Thymus (tissue), 14 donors: ENCODE results near the gene ARMCX4. TPM values are rescaled to one million over a fixed set of nuclear protein-coding genes. Genes with fewer than 3 reads are reported as not detected.

Source experiments
- DNase-seq, 9 donors: peaks; one replicate each; pipeline ENCODE4 v3.0.0-alpha.2; 2013; ENCODE audit warnings: low spot score in 9 of 9, low read depth in 6 of 9, missing footprints in 1 of 9
- H3K27ac ChIP-seq, 2 donors: one replicate each; pipeline ENCODE4 v1.5.1; 2013; ENCODE audit warnings: control low read depth in 1 of 2, low read depth in 1 of 2, low read length in 1 of 2, mild to moderate bottlenecking in 1 of 2, moderate library complexity in 1 of 2
- H3K27me3 ChIP-seq, 2 donors: one replicate each; pipeline ENCODE4 v1.5.1; 2013; ENCODE audit warnings: low read length in 1 of 2; ENCODE audit not compliant: control insufficient read depth in 2 of 2, insufficient read depth in 1 of 2
- H3K36me3 ChIP-seq, 2 donors: one replicate each; pipeline ENCODE4 v1.5.1; 2013; ENCODE audit warnings: low read length in 1 of 2, mild to moderate bottlenecking in 1 of 2, moderate library complexity in 1 of 2; ENCODE audit not compliant: control insufficient read depth in 2 of 2, insufficient read depth in 2 of 2
- H3K4me1 ChIP-seq, 2 donors: one replicate each; pipeline ENCODE4 v1.5.1; 2013; ENCODE audit warnings: low read length in 2 of 2; ENCODE audit not compliant: control insufficient read depth in 2 of 2, insufficient read depth in 2 of 2
- H3K4me3 ChIP-seq, 2 donors: one replicate each; pipeline ENCODE4 v1.5.1; 2013; ENCODE audit warnings: low read length in 2 of 2, control low read depth in 1 of 2, mild to moderate bottlenecking in 1 of 2
- H3K9me3 ChIP-seq, 2 donors: one replicate each; pipeline ENCODE4 v1.5.1; 2013; ENCODE audit warnings: low read length in 1 of 2, mild to moderate bottlenecking in 1 of 2; ENCODE audit not compliant: control insufficient read depth in 2 of 2, insufficient read depth in 1 of 2
- WGBS: extraction: QIAGEN DNeasy Blood & Tissue Kit; methylation state at CpG from one replicate; pipeline ENCODE4 v1.1.7; 2013; 5-methylcytosine and 5-hydroxymethylcytosine counted together
- long read RNA-seq, 10 donors: transcript quantifications; one replicate each; lab custom pipeline, GENCODE V29; 2026
- polyA plus RNA-seq: library from polyadenylated mRNA; stranded (reverse); fragments of 200-250 nt; gene quantifications from one replicate; pipeline ENCODE4 v1.2.3, GENCODE V29; 2013
- total RNA-seq: library from RNA; stranded (reverse); fragments of 120-200 nt; gene quantifications from one replicate; pipeline ENCODE4 v1.2.4, GENCODE V29; 2013
- donor health status: healthy.

The ARMCX4 gene
- 1.8 TPM for total RNA-seq
- polyA plus RNA-seq = 6.4 TPM
- long read RNA-seq, donor 1 = 0 reads
- long read RNA-seq, donor 2, partial matches to known transcripts = 0 of 2 reads
- long read RNA-seq, donor 2, other reads (novel, unspliced or antisense) = 0 of 2 reads
- long read RNA-seq, donor 3 = 0 reads
- long read RNA-seq, donor 4 = 0 reads
- long read RNA-seq, donor 5 = 0 reads
- long read RNA-seq, donor 6, partial matches to known transcripts = 0 of 1 reads
- long read RNA-seq, donor 6, other reads (novel, unspliced or antisense) = 0 of 1 reads
- long read RNA-seq, donor 7, partial matches to known transcripts = 13 of 14 reads
- long read RNA-seq, donor 7, other reads (novel, unspliced or antisense) = 0 of 14 reads
- long read RNA-seq, donor 8 = 0 reads
- long read RNA-seq, donor 9, partial matches to known transcripts = 0 of 1 reads
- long read RNA-seq, donor 9, other reads (novel, unspliced or antisense) = 0 of 1 reads
- long read RNA-seq, donor 10 = 0 reads

- Histone ChIP-seq H3K9me3 (no peaks in the 10 kb centered on the region), H3K4me1 (peaks cover 0 to 3% of the 10 kb centered on the region in 2 donors), H3K27ac (peak within 1 kb of the TSS in 1 of 2 donors; percentile 18), H3K4me3 (peak within 1 kb of the TSS; percentile 33 to 47), H3K27me3 (peaks cover 0 to 7% of the 10 kb centered on the region in 2 donors), H3K36me3 (no peaks in the 10 kb centered on the region)
- DNase-seq = peak in 6 of 9 donors; percentile 4 to 45 (median 18)
- 12% methylated on average over 50 of the region's 50 CpGs for WGBS
These were observed at the start of gene ARMCX4 for GRCh38 chrX:101485212-101485949. Gene ARMCX4, plus strand, starts transcription at chrX:101485456. Its CDS starts 3,134 bp downstream, at chrX:101488590.

DNA sequence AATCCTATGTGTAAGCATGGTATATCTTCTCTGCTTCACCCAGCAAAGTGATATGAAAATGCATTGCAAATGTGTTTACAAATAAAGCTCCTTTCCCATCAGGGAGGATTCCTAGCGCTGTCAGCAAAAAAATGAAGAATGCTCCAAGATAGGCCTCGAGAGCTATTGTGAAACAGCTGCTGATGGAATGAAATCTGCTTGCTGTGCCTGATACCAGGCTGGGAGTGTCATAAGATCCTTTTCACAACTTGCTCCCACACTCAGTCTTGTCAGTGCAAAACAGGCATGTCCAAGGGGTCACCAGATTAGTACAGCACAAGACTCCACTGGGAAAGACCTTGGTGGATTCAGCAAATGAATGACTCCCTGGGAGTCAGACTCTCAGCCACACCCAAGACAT lies 43.2 kb upstream of the ARMCX4 start:
- WGBS = 95% methylated on average over 2 of the region's 2 CpGs
- H3K4me1 ChIP-seq = no peaks in the 10 kb centered on the region
- peaks cover 0 to 5% of the 10 kb centered on the region in 2 donors for H3K36me3 ChIP-seq
- no peak overlapping the region for H3K4me3 ChIP-seq
- no peaks in the 10 kb centered on the region for H3K9me3 ChIP-seq
- H3K27ac ChIP-seq = no peak overlapping the region
- no peak for DNase-seq
- no peaks in the 10 kb centered on the region for H3K27me3 ChIP-seq

- no peaks in the 10 kb centered on the region for H3K4me1 ChIP-seq
- no peak for DNase-seq
- 95% methylated on average over 1 of the region's 1 CpG for WGBS
These were observed 36.0 kb upstream of the ARMCX4 start for GRCh38 chrX:101449279-101449678.

DNA sequence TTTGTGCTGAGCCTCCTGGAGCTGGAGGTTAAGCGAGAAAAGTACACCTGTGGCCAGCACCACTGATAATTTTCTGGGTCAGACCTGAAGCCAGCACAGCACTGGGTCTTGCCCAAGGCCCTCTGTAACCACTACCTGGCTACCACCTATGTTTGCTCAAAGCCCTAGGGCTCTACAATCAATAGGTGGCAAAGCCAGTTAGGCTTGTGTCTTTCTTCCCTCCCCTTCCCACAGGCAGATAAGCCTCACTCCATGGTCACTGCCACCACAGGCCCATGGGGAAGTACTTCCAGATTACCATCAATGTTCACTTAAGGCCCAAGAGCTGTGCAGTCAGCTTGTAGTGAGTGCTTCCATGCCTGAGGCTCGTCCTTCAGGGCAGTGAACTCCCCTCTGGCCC lies 35.2 kb upstream of the ARMCX4 start:
- no peak for DNase-seq
- Histone ChIP-seq H3K27ac (no peak overlapping the region), H3K4me3 (no peak overlapping the region), H3K9me3 (no peaks in the 10 kb centered on the region), H3K4me1 (no peaks in the 10 kb centered on the region), H3K36me3 (no peaks in the 10 kb centered on the region), H3K27me3 (no peaks in the 10 kb centered on the region)
- 85% methylated on average over 2 of the region's 2 CpGs for WGBS

More at GRCh38 chrX:101449279-101449678, 36.0 kb upstream of the ARMCX4 start:
- Histone ChIP-seq H3K36me3 (no peaks in the 10 kb centered on the region), H3K27ac (no peak overlapping the region), H3K4me3 (no peak overlapping the region), H3K9me3 (no peaks in the 10 kb centered on the region), H3K27me3 (no peaks in the 10 kb centered on the region)

- no peaks in the 10 kb centered on the region for H3K9me3 ChIP-seq
- 90% methylated on average over 2 of the region's 2 CpGs for WGBS
- H3K27ac ChIP-seq = no peak overlapping the region
- no peak overlapping the region for H3K4me3 ChIP-seq
- no peaks in the 10 kb centered on the region for H3K4me1 ChIP-seq
- H3K27me3 ChIP-seq = no peaks in the 10 kb centered on the region
- H3K36me3 ChIP-seq = no peaks in the 10 kb centered on the region
- no peak for DNase-seq
These were observed 34.3 kb upstream of the ARMCX4 start for GRCh38 chrX:101450961-101451360.

GRCh38 chrX:101452056-101452455 lies 33.2 kb upstream of the ARMCX4 start:
- Histone ChIP-seq H3K27me3 (no peaks in the 10 kb centered on the region), H3K36me3 (no peaks in the 10 kb centered on the region), H3K27ac (no peak overlapping the region), H3K4me3 (no peak overlapping the region), H3K4me1 (no peaks in the 10 kb centered on the region), H3K9me3 (no peaks in the 10 kb centered on the region)
- DNase-seq = no peak
- 81% methylated on average over 3 of the region's 3 CpGs for WGBS

GRCh38 chrX:101460669-101461068 lies 24.6 kb upstream of the ARMCX4 start:
- H3K27me3 ChIP-seq = no peaks in the 10 kb centered on the region
- H3K4me3 ChIP-seq = no peak overlapping the region
- DNase-seq = no peak
- WGBS = 89% methylated on average over 1 of the region's 1 CpG
- no peaks in the 10 kb centered on the region for H3K36me3 ChIP-seq
- no peak overlapping the region for H3K27ac ChIP-seq
- no peaks in the 10 kb centered on the region for H3K9me3 ChIP-seq
- no peaks in the 10 kb centered on the region for H3K4me1 ChIP-seq

DNA sequence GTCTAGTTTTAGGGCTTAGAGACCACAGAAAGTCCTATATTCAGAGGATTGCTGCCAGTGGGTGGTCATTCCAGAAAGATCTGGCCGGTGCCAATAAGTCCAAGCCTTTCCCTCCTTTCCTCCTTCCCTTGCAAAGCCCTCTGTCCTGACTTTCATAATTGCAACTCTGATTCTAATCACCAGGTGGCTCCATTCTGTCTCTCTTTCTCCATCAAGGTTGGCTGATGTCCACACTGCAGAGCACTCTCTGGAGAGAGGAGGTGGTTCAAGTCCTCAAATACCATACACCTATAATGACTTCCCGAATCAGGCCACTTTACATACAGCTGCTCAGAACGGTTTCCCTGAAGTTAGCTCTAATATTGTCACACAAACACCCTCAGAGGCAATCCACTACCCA lies 22.4 kb upstream of the ARMCX4 start:
- Histone ChIP-seq H3K27ac (no peak overlapping the region), H3K27me3 (no peaks in the 10 kb centered on the region), H3K36me3 (no peaks in the 10 kb centered on the region), H3K9me3 (no peaks in the 10 kb centered on the region), H3K4me1 (no peaks in the 10 kb centered on the region), H3K4me3 (no peak overlapping the region)
- DNase-seq = peak in 1 of 9 donors; percentile 6
- 97% methylated on average over 3 of the region's 3 CpGs for WGBS

DNA sequence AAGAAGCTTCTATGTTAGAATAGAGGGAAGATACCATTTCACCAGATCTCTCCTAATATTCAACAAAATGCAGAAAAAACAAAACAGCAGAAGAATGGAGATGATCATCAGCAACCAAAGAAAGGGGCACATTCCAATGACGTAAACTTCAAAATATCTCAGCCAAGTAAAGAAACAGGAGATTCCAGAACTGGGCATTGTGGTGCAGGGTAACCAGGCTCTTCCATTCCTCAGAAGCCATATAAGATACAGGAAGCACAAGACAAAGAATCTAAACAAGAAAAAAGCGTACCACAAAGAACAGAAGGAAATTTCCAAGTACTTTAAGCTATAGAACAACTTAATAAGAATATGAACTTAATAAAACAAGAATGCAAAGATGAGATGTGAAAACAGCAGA lies 6.9 kb upstream of the ARMCX4 start:
- H3K36me3 ChIP-seq = no peaks in the 10 kb centered on the region
- H3K9me3 ChIP-seq = no peaks in the 10 kb centered on the region
- no peak for DNase-seq
- no peak overlapping the region for H3K4me3 ChIP-seq
- H3K4me1 ChIP-seq = no peaks in the 10 kb centered on the region
- 97% methylated on average over 2 of the region's 2 CpGs for WGBS
- H3K27ac ChIP-seq = no peak overlapping the region
- H3K27me3 ChIP-seq = no peaks in the 10 kb centered on the region
